Measurements from ENCODE around the gene LMF1.
"Not testable (repeated sequence)": the region's sequence is repeated elsewhere in the genome, so short reads cannot be mapped to it uniquely, and the experiment has no call there.

Gene LMF1

GRCh38 chr16:959232-960040 lies 11.3 kb downstream of the LMF1 start:
- DNase-seq (ENCODE audit: low spot score) (no peak), ATAC-seq (ENCODE audit: low read depth) (no peak)
- no peaks in the 10 kb centered on the region for H3K27me3 ChIP-seq (ENCODE audit: insufficient read depth, poor library complexity, severe bottlenecking)
- H3K27ac ChIP-seq (ENCODE audit: poor library complexity, severe bottlenecking), result no peak overlapping the region
- no peaks in the 10 kb centered on the region for H3K9me3 ChIP-seq (ENCODE audit: severe bottlenecking)
- H3K36me3 ChIP-seq (ENCODE audit: low read depth), result no peaks in the 10 kb centered on the region
- TF ChIP-seq, protein P1, sequence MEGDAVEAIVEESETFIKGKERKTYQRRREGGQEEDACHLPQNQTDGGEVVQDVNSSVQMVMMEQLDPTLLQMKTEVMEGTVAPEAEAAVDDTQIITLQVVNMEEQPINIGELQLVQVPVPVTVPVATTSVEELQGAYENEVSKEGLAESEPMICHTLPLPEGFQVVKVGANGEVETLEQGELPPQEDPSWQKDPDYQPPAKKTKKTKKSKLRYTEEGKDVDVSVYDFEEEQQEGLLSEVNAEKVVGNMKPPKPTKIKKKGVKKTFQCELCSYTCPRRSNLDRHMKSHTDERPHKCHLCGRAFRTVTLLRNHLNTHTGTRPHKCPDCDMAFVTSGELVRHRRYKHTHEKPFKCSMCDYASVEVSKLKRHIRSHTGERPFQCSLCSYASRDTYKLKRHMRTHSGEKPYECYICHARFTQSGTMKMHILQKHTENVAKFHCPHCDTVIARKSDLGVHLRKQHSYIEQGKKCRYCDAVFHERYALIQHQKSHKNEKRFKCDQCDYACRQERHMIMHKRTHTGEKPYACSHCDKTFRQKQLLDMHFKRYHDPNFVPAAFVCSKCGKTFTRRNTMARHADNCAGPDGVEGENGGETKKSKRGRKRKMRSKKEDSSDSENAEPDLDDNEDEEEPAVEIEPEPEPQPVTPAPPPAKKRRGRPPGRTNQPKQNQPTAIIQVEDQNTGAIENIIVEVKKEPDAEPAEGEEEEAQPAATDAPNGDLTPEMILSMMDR (IDR thresholded peaks at IDR 0.05; ENCODE audit: poor library complexity, severe bottlenecking), result no peak
- no peak overlapping the region for H3K4me3 ChIP-seq (ENCODE audit: severe bottlenecking)
- peaks cover 5% of the 10 kb centered on the region for H3K4me1 ChIP-seq (ENCODE audit: insufficient read depth, poor library complexity, severe bottlenecking)

- H3K27ac ChIP-seq (ENCODE audit: poor library complexity, severe bottlenecking); H3K9me3 ChIP-seq (ENCODE audit: severe bottlenecking); H3K4me1 ChIP-seq (ENCODE audit: insufficient read depth, poor library complexity, severe bottlenecking); ATAC-seq (ENCODE audit: low read depth); H3K27me3 ChIP-seq (ENCODE audit: insufficient read depth, poor library complexity, severe bottlenecking); DNase-seq (ENCODE audit: low spot score); H3K36me3 ChIP-seq (ENCODE audit: low read depth); H3K4me3 ChIP-seq (ENCODE audit: severe bottlenecking): not testable (repeated sequence)
Observed at GRCh38 chr16:955766-956165, 15.0 kb downstream of the LMF1 start.

GRCh38 chr16:953818-954217 lies 17.0 kb downstream of the LMF1 start:
- not testable (repeated sequence) for H3K4me1 ChIP-seq (ENCODE audit: insufficient read depth, poor library complexity, severe bottlenecking); H3K36me3 ChIP-seq (ENCODE audit: low read depth); H3K4me3 ChIP-seq (ENCODE audit: severe bottlenecking); ATAC-seq (ENCODE audit: low read depth); H3K9me3 ChIP-seq (ENCODE audit: severe bottlenecking); H3K27ac ChIP-seq (ENCODE audit: poor library complexity, severe bottlenecking); H3K27me3 ChIP-seq (ENCODE audit: insufficient read depth, poor library complexity, severe bottlenecking); DNase-seq (ENCODE audit: low spot score)

- TF ChIP-seq, protein P1 (IDR thresholded peaks at IDR 0.05; ENCODE audit: poor library complexity, severe bottlenecking), result no peak
- ATAC-seq (ENCODE audit: low read depth) (no peak), DNase-seq (ENCODE audit: low spot score) (no peak)
- Histone ChIP-seq H3K4me1 (ENCODE audit: insufficient read depth, poor library complexity, severe bottlenecking) (no peaks in the 10 kb centered on the region), H3K36me3 (ENCODE audit: low read depth) (no peaks in the 10 kb centered on the region), H3K4me3 (ENCODE audit: severe bottlenecking) (no peak overlapping the region), H3K27ac (ENCODE audit: poor library complexity, severe bottlenecking) (no peak overlapping the region), H3K9me3 (ENCODE audit: severe bottlenecking) (no peaks in the 10 kb centered on the region), H3K27me3 (ENCODE audit: insufficient read depth, poor library complexity, severe bottlenecking) (no peaks in the 10 kb centered on the region)
Observed at GRCh38 chr16:952321-952720, 18.5 kb downstream of the LMF1 start.

DNA sequence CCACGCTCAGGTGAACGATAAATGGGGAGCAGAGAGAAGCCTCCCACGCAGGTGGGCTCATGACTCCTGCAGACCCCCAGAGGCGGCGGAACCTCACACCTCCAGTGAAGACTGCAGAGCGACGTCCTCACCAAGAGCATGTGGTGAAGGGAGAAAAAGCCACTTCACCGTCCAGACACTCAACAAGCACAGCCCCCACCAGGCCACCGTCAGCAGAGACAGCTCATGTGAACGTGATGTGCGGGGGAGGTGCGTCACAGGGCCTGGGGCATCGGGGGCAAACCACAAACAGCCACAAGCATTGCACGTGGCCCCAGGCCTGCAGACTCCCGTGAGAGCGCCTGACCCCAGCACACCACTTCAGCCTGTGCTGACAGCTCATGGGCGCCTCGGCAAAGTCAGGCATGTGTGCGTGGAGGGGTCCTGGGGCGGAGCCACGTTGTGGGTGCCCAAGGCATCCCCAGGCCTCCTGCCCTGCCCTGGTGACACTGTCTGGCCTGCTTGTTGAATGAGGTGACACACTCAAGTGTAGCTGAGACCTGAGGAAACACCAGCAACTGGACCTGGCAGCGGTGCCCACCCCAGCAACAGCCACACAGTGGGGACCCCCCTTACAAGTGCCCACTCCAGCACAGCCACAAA lies 19.0 kb downstream of the LMF1 start:
- Histone ChIP-seq H3K36me3 (ENCODE audit: low read depth) (no peaks in the 10 kb centered on the region), H3K27ac (ENCODE audit: poor library complexity, severe bottlenecking) (no peak overlapping the region)

GRCh38 chr16:950733-951573 lies 19.8 kb downstream of the LMF1 start:
- not testable (repeated sequence) for H3K9me3 ChIP-seq (ENCODE audit: severe bottlenecking); DNase-seq (ENCODE audit: low spot score); H3K27ac ChIP-seq (ENCODE audit: poor library complexity, severe bottlenecking); H3K4me1 ChIP-seq (ENCODE audit: insufficient read depth, poor library complexity, severe bottlenecking); ATAC-seq (ENCODE audit: low read depth); H3K36me3 ChIP-seq (ENCODE audit: low read depth); H3K27me3 ChIP-seq (ENCODE audit: insufficient read depth, poor library complexity, severe bottlenecking); H3K4me3 ChIP-seq (ENCODE audit: severe bottlenecking)

More for the DNA sequence above, 19.0 kb downstream of the LMF1 start:
- no peak for ATAC-seq (ENCODE audit: low read depth)
- no peak for DNase-seq (ENCODE audit: low spot score)
- no peaks in the 10 kb centered on the region for H3K27me3 ChIP-seq (ENCODE audit: insufficient read depth, poor library complexity, severe bottlenecking)
- no peaks in the 10 kb centered on the region for H3K9me3 ChIP-seq (ENCODE audit: severe bottlenecking)
- TF ChIP-seq, protein P1 (IDR thresholded peaks at IDR 0.05; ENCODE audit: poor library complexity, severe bottlenecking), result no peak
- H3K4me3 ChIP-seq (ENCODE audit: severe bottlenecking), result no peak overlapping the region
- no peaks in the 10 kb centered on the region for H3K4me1 ChIP-seq (ENCODE audit: insufficient read depth, poor library complexity, severe bottlenecking)

GRCh38 chr16:948767-949166 lies 22.0 kb downstream of the LMF1 start:
- H3K4me3 ChIP-seq (ENCODE audit: severe bottlenecking); H3K27me3 ChIP-seq (ENCODE audit: insufficient read depth, poor library complexity, severe bottlenecking); DNase-seq (ENCODE audit: low spot score); ATAC-seq (ENCODE audit: low read depth); H3K27ac ChIP-seq (ENCODE audit: poor library complexity, severe bottlenecking); H3K36me3 ChIP-seq (ENCODE audit: low read depth); H3K4me1 ChIP-seq (ENCODE audit: insufficient read depth, poor library complexity, severe bottlenecking); H3K9me3 ChIP-seq (ENCODE audit: severe bottlenecking): not testable (repeated sequence)

DNA sequence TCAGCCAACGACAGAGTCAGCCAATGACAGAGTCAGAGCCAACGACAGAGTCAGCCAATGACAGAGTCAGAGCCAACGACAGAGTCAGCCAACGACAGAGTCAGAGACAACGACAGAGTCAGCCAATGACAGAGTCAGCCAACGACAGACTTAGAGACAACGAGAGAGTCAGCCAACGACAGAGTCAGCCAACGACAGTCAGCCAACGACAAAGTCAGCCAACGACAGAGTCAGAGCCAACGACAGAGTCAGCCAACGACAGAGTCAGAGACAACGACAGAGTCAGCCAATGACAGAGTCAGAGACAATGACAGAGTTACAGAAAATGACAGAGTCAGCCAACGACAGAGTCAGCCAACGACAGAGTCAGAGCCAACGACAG lies 22.9 kb downstream of the LMF1 start:
- H3K27ac ChIP-seq (ENCODE audit: poor library complexity, severe bottlenecking); H3K36me3 ChIP-seq (ENCODE audit: low read depth); DNase-seq (ENCODE audit: low spot score); H3K9me3 ChIP-seq (ENCODE audit: severe bottlenecking); ATAC-seq (ENCODE audit: low read depth); H3K27me3 ChIP-seq (ENCODE audit: insufficient read depth, poor library complexity, severe bottlenecking); H3K4me1 ChIP-seq (ENCODE audit: insufficient read depth, poor library complexity, severe bottlenecking); H3K4me3 ChIP-seq (ENCODE audit: severe bottlenecking): not testable (repeated sequence)

All from RWPE2 (cell line).